Adrenal gland (tissue), 5 donors: Measurements from ENCODE around the gene KLHDC4.

ENCODE experiments used
- POLR2A ChIP-seq, 2 donors: fragments of 450-650 bp; IDR thresholded peaks; one replicate each; pipeline ENCODE4 v1.6.1; 2017; ENCODE audit warnings: antibody characterized with exemption in 2 of 2, mild to moderate bottlenecking in 2 of 2, moderate library complexity in 1 of 2
- TF ChIP-seq, protein P1 (sequence below), 6 experiments: fragments of 450-650 bp in 4 of 6; fragments of 200-600 bp in 2 of 6; sonication (generic) in 1 of 6; IDR thresholded peaks; 1 replicate in 5 of 6; 2 replicates in 1 of 6; pipeline versions ENCODE4 v1.5.1 to v1.8.0; 2016 to 2021; ENCODE audit warnings: antibody characterized with exemption in 6 of 6, mild to moderate bottlenecking in 2 of 6, moderate library complexity in 1 of 6
- donor health status: DM: no; HTN: no; CAD: no.

DNA sequence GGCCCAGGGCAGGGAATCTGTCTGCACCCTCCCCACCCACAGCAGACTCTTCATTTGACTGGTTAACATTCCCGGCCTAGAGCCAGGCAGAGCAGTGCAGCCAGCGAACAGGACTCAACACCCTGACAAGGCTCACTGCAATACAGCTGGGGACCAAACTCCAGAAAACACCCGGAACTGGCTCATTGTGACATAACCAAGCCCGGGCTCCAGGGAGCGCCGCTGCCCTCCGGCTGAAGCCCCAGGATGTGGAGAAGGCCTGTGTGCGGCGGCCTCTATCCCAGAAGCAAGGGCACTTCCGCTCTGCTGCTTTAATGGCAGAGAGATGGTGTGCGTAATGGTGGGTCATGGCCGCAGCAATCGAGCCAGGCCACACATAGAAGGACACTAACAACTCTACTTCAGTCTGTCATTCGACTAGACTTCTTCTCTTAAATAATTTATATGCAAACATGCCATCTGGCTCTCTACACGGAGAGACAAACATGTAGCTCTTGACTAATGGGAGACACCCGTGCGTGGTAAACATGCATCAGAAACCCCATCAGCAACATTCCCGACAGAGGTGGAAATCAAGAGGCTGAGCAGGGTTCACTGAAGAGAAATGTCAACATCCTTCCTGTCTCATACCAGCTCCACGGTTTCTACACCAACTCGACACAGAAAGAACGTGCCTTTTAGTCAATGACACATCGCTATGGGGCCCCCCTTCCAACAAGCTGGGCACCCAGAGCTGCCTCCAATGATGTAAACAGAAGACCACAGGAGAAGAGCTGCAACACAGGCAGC lies 18.0 kb downstream of the KLHDC4 start:
- TF ChIP-seq, protein P1, sequence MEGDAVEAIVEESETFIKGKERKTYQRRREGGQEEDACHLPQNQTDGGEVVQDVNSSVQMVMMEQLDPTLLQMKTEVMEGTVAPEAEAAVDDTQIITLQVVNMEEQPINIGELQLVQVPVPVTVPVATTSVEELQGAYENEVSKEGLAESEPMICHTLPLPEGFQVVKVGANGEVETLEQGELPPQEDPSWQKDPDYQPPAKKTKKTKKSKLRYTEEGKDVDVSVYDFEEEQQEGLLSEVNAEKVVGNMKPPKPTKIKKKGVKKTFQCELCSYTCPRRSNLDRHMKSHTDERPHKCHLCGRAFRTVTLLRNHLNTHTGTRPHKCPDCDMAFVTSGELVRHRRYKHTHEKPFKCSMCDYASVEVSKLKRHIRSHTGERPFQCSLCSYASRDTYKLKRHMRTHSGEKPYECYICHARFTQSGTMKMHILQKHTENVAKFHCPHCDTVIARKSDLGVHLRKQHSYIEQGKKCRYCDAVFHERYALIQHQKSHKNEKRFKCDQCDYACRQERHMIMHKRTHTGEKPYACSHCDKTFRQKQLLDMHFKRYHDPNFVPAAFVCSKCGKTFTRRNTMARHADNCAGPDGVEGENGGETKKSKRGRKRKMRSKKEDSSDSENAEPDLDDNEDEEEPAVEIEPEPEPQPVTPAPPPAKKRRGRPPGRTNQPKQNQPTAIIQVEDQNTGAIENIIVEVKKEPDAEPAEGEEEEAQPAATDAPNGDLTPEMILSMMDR (IDR thresholded peaks at IDR 0.05), result no peak
- TF ChIP-seq POLR2A (IDR thresholded peaks at IDR 0.05), result no peak
